WTC11 (cell line): ENCODE data around the gene ALK.

Experiments used
- CREM ChIP-seq: sonication (generic); formaldehyde crosslinking; IDR thresholded peaks from 2 replicates; pipeline ENCODE4 v1.8.1; 2022; ENCODE audit warnings: mild to moderate bottlenecking, missing genetic modification reagents, moderate library complexity
- E2F1 ChIP-seq: sonication (generic); formaldehyde crosslinking; IDR thresholded peaks from 2 replicates; pipeline ENCODE4 v1.8.0; 2022; ENCODE audit warnings: mild to moderate bottlenecking, missing genetic modification reagents
- ESRRA ChIP-seq: sonication (generic); formaldehyde crosslinking; IDR thresholded peaks from 2 replicates; pipeline ENCODE4 v1.8.1; 2022; ENCODE audit warnings: mild to moderate bottlenecking, missing genetic modification reagents, borderline replicate concordance
- FOXJ3 ChIP-seq: sonication (generic); formaldehyde crosslinking; IDR thresholded peaks from 2 replicates; pipeline ENCODE4 v1.9.0; 2021; ENCODE audit warnings: missing genetic modification reagents, mild to moderate bottlenecking, borderline replicate concordance
- IRF1 ChIP-seq: sonication (generic); formaldehyde crosslinking; IDR thresholded peaks from 2 replicates; pipeline ENCODE4 v1.8.0; 2023; ENCODE audit warnings: missing genetic modification reagents
- SP1 ChIP-seq: sonication (generic); formaldehyde crosslinking; conservative IDR thresholded peaks from 2 replicates; pipeline ENCODE4 v1.8.1; 2022; ENCODE audit warnings: missing genetic modification reagents
- ZNF121 ChIP-seq: sonication (generic); formaldehyde crosslinking; IDR thresholded peaks from 2 replicates; pipeline ENCODE4 v1.8.0; 2023; ENCODE audit warnings: missing genetic modification reagents
- TF ChIP-seq, protein P1 (sequence below): fragments of 200-600 bp; IDR thresholded peaks from 2 replicates; pipeline ENCODE4 v1.8.0; 2022; ENCODE audit warnings: antibody characterized with exemption
- TF ChIP-seq, protein P2 (sequence below): sonication (generic); formaldehyde crosslinking; IDR thresholded peaks from 2 replicates; pipeline ENCODE4 v1.8.0; 2022; ENCODE audit warnings: mild to moderate bottlenecking, missing genetic modification reagents

- TF ChIP-seq IRF1 (CRISPR knock-in tag) (no peak), ZNF121 (no peak), E2F1 (no peak), CREM (CRISPR knock-in tag) (no peak), SP1 (CRISPR knock-in tag) (no peak), FOXJ3 (CRISPR knock-in tag) (no peak), ESRRA (CRISPR knock-in tag) (no peak)
- TF ChIP-seq, protein P1, sequence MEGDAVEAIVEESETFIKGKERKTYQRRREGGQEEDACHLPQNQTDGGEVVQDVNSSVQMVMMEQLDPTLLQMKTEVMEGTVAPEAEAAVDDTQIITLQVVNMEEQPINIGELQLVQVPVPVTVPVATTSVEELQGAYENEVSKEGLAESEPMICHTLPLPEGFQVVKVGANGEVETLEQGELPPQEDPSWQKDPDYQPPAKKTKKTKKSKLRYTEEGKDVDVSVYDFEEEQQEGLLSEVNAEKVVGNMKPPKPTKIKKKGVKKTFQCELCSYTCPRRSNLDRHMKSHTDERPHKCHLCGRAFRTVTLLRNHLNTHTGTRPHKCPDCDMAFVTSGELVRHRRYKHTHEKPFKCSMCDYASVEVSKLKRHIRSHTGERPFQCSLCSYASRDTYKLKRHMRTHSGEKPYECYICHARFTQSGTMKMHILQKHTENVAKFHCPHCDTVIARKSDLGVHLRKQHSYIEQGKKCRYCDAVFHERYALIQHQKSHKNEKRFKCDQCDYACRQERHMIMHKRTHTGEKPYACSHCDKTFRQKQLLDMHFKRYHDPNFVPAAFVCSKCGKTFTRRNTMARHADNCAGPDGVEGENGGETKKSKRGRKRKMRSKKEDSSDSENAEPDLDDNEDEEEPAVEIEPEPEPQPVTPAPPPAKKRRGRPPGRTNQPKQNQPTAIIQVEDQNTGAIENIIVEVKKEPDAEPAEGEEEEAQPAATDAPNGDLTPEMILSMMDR, result no peak
- TF ChIP-seq, protein P2, sequence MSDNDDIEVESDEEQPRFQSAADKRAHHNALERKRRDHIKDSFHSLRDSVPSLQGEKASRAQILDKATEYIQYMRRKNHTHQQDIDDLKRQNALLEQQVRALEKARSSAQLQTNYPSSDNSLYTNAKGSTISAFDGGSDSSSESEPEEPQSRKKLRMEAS (CRISPR knock-in tag), result no peak
These were observed 113.1 kb downstream of the ALK start for GRCh38 chr2:29808321-29808720.
